ENCODE results near the gene ABCC12. TPM values are rescaled to one million over a fixed set of nuclear protein-coding genes. Genes with fewer than 3 reads are reported as not detected.

The ABCC12 gene
- total and polyA plus RNA-seq, 2 of the 4 experiments (the other 2 are of a cell fraction) = under 0.01 TPM; not detected in 1

DNA sequence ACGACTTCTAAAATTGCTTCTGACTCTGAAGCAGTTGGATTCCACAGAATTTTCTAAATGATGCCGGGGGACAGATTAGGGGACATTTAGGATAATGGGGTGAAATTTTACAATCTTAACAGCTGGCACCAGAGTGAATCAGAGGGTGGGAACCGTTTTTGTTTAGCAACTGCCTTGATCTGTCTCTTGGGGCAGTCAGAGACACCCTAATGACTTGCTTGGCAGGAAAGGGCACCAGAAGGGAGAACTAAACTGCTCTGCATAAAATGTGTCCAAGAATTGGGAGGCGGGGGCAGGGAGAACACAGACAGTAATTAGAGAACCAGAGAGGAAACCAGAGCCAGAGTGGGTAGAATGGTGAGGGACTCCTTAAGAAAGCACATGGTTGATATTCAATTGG is 6.1 kb upstream of the ABCC12 start:
- ChIA-PET CTCF (interaction anchor here (0.8 kb wide), 1 partner anchor 1020 kb away, joined by 3 read pairs; no protein-coding TSS in a partner anchor), POLR2A (ENCODE audit: unreplicated experiment) (no interaction called here)
- Histone ChIP-seq H4K5ac (ENCODE audit: low read depth, low read length) (no peak overlapping the region), H3K23ac (ENCODE audit: low read depth, low read length) (no peak overlapping the region), H2AFZ (replicated peaks; ENCODE audit: low read length, poor library complexity) (no peak overlapping the region), H3K18ac (ENCODE audit: low read depth, low read length) (no peak overlapping the region), H3K36me3 (ENCODE audit: control insufficient read depth, insufficient read depth, low read length) (no peaks in the 10 kb centered on the region), H3K9ac (ENCODE audit: low read depth, low read length) (no peak overlapping the region), H3K4me2 (ENCODE audit: low read depth, low read length) (no peak overlapping the region), H2BK20ac (ENCODE audit: low read depth, low read length) (no peak overlapping the region), H3K4me1 (ENCODE audit: control insufficient read depth, insufficient read depth, low read length) (no peaks in the 10 kb centered on the region; the same call in none of the 2 replicates), H4K20me1 (ENCODE audit: insufficient read depth, low read length) (no peaks in the 10 kb centered on the region), H3K4me3 (ENCODE audit: insufficient read depth, low read depth, low read length) (no peak overlapping the region), H3K27ac (ENCODE audit: insufficient read depth, low read length) (no peak overlapping the region), H2BK120ac (ENCODE audit: low read depth, low read length) (no peak overlapping the region), H4K8ac (ENCODE audit: low read depth in 2 of 2, low read length in 2 of 2) (no peak overlapping the region), H2AK9ac (replicated peaks; ENCODE audit: low read depth, low read length, poor library complexity) (no peak overlapping the region), H2AK5ac (ENCODE audit: low read depth, low read length) (no peak overlapping the region), H3K4ac (ENCODE audit: low read depth, low read length) (no peak overlapping the region), H3K14ac (replicated peaks; ENCODE audit: low read depth, low read length) (no peak overlapping the region), H2BK15ac (ENCODE audit: low read depth, low read length) (no peak overlapping the region), H3K79me1 (ENCODE audit: low read depth in 1 of 2, low read length in 2 of 2) (no peaks in the 10 kb centered on the region), H3K56ac (ENCODE audit: extremely low read depth, insufficient read depth, low read length) (no peak overlapping the region), H3K27me3 (ENCODE audit: control insufficient read depth, insufficient read depth, low read length) (no peaks in the 10 kb centered on the region), H3K9me1 (ENCODE audit: insufficient read depth, low read length) (0 out of 2 replicates have a peak, but pooled peaks cover 5% of the 10 kb centered on the region), H4K91ac (ENCODE audit: insufficient read depth, low read depth, low read length) (no peak overlapping the region), H3K9me3 (ENCODE audit: control insufficient read depth, insufficient read depth, low read length) (no peaks in the 10 kb centered on the region), H2BK5ac (ENCODE audit: low read depth, low read length, poor library complexity, severe bottlenecking) (no peak overlapping the region)
- intact Hi-C loops (cut with micrococcal nuclease) (no loop called here), dilution Hi-C loops (cut with HindIII; ENCODE audit: low sequenced_read_pairs, unreplicated experiment) (no loop called here), in situ Hi-C loops (cut with MboI; ENCODE audit: low sequenced_read_pairs) (loop anchor here (5.0 to 25.0 kb wide), 4 partner anchors 425 to 1215 kb away; partner anchors contain the start of genes ITFG1 and PHKB)
- DNase-seq = no peak
- WGBS, 2 experiments (ENCODE audit: extremely low coverage in 2 of 2, insufficient read length in 1 of 2) = no CpG with 5 or more reads among the region's 4 CpGs
- ATAC-seq (ENCODE audit: low read depth) = no peak
- no peak for TF ChIP-seq MAZ (IDR thresholded peaks at IDR 0.05; ENCODE audit: borderline replicate concordance, low read depth, low read length)
- no peak for TF ChIP-seq CEBPB (IDR thresholded peaks at IDR 0.05; ENCODE audit: low read depth, low read length)
- no peak for TF ChIP-seq RFX5 (IDR thresholded peaks at IDR 0.05; ENCODE audit: low read depth, low read length)
- no peak for TF ChIP-seq RCOR1 (IDR thresholded peaks at IDR 0.05; ENCODE audit: insufficient replicate concordance, low read length)
- no TSS peak for BruUV-seq (replicated peaks)
